ENCODE data around the gene GRK2. TPM values are rescaled to one million over a fixed set of nuclear protein-coding genes. Genes with fewer than 3 reads are reported as not detected.

The GRK2 gene
- total and polyA plus RNA-seq, 2 donors (not counting 3 experiments of a cell fraction or from before 2014, with no cell fraction given), result 57.9 to 62.3 TPM

DNA sequence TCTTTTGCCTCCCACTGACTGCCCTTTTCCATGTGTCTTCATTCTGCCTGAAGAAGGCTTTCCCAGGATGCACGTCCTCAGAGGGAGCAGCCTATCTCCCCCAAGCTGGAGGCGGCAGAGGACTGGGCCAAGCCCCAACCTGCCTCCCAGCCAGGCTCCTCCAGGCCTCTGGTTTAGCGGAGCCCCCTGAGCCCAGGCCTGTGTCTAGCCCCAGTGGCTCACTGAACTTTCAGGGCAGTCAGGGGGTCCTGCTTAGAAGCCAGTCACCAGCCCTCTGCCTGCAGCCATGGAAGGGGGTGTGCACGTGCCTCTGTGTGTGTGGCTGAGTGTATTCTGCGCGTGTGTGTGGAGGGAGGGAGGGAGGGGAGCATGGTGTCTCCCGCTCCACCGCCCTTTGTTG is 10.4 kb upstream of the GRK2 start:
- Histone ChIP-seq H3K4me3 (replicated peaks in 1 of 3; ENCODE audit: insufficient read depth in 1 of 3, low read depth in 1 of 3, low read length in 3 of 3) (no peak overlapping the region), H3K4me2 (ENCODE audit: insufficient read depth, low read length) (no peak overlapping the region), H3K27ac (ENCODE audit: insufficient read depth, low read depth, low read length) (no peak overlapping the region), H3K9me3 (replicated peaks; ENCODE audit: control insufficient read depth, insufficient read depth, low read length) (no peaks in the 10 kb centered on the region), H3K9ac (replicated peaks; ENCODE audit: extremely low read depth, insufficient read depth, low read length) (no peak overlapping the region), H2AFZ (ENCODE audit: low read depth, low read length) (no peak overlapping the region), H3K9me1 (replicated peaks; ENCODE audit: control insufficient read depth, extremely low read depth, insufficient read depth, low read length) (no peaks in the 10 kb centered on the region), H3K79me2 (ENCODE audit: control insufficient read depth, insufficient read depth, low read length) (no peaks in the 10 kb centered on the region), H3K4me1 (ENCODE audit: control insufficient read depth, extremely low read depth, insufficient read depth, low read length) (no peaks in the 10 kb centered on the region), H4K20me1 (replicated peaks; ENCODE audit: control insufficient read depth, extremely low read depth, insufficient read depth, low read length) (no peaks in the 10 kb centered on the region), H3K36me3 (ENCODE audit: control insufficient read depth in 2 of 2, extremely low read depth in 1 of 2, insufficient read depth in 2 of 2, low read length in 2 of 2) (peaks cover 44 to 51% of the 10 kb centered on the region in 2 experiments), H3K27me3 (ENCODE audit: control insufficient read depth in 2 of 2, insufficient read depth in 2 of 2, low read length in 2 of 2) (no peaks in the 10 kb centered on the region)
- POLR2A ChIA-PET, result interaction anchor here (1.1 kb wide), 1 partner anchor 62 kb away, joined by 3 read pairs; no protein-coding TSS in a partner anchor
- CTCF ChIA-PET, result no interaction called here
- dilution Hi-C loops (cut with MboI; ENCODE audit: extremely low pct_ligation_motif_present, low sequenced_read_pairs) (no loop called here), intact Hi-C loops (cut with micrococcal nuclease) (no loop called here)
- TF ChIP-seq, protein P1, sequence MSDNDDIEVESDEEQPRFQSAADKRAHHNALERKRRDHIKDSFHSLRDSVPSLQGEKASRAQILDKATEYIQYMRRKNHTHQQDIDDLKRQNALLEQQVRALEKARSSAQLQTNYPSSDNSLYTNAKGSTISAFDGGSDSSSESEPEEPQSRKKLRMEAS (IDR thresholded peaks at IDR 0.05; ENCODE audit: insufficient read depth, insufficient read length), result no peak
- TF ChIP-seq POLR2AphosphoS5 (IDR thresholded peaks at IDR 0.05; ENCODE audit: insufficient read depth, low read depth, low read length) (no peak), MYC (IDR thresholded peaks at IDR 0.05; ENCODE audit: low read depth, low read length) (no peak), POLR2A (IDR thresholded peaks at IDR 0.05; ENCODE audit: low read depth, low read length) (no peak), EZH2 (IDR thresholded peaks at IDR 0.05; ENCODE audit: borderline replicate concordance, low read depth, low read length, severe bottlenecking) (no peak), FOS (IDR thresholded peaks at IDR 0.05; ENCODE audit: borderline replicate concordance, insufficient read depth, low read length) (no peak), GATA2 (IDR thresholded peaks at IDR 0.05; ENCODE audit: insufficient read depth, insufficient read length, low read depth, low read length) (no peak), JUN (IDR thresholded peaks at IDR 0.05; ENCODE audit: borderline replicate concordance, insufficient read depth, insufficient read length, low read depth) (no peak)
- TF ChIP-seq, protein P2, sequence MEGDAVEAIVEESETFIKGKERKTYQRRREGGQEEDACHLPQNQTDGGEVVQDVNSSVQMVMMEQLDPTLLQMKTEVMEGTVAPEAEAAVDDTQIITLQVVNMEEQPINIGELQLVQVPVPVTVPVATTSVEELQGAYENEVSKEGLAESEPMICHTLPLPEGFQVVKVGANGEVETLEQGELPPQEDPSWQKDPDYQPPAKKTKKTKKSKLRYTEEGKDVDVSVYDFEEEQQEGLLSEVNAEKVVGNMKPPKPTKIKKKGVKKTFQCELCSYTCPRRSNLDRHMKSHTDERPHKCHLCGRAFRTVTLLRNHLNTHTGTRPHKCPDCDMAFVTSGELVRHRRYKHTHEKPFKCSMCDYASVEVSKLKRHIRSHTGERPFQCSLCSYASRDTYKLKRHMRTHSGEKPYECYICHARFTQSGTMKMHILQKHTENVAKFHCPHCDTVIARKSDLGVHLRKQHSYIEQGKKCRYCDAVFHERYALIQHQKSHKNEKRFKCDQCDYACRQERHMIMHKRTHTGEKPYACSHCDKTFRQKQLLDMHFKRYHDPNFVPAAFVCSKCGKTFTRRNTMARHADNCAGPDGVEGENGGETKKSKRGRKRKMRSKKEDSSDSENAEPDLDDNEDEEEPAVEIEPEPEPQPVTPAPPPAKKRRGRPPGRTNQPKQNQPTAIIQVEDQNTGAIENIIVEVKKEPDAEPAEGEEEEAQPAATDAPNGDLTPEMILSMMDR (IDR thresholded peaks at IDR 0.05; ENCODE audit: extremely low read depth in 1 of 2, insufficient read depth in 1 of 2, low read depth in 1 of 2, low read length in 2 of 2), result no peak
- no peak for DNase-seq (ENCODE audit: low read depth, low spot score)
- no TSS peak for BruUV-seq (replicated peaks)
- no peak for FAIRE-seq
